ENCODE measurements around the gene ITPR1.

ITPR1 gene

GRCh38 chr3:4690277-4690676 is 197.1 kb downstream of the ITPR1 start:
- FAIRE-seq = no peak

GRCh38 chr3:4693620-4694019 is 200.5 kb downstream of the ITPR1 start:
- FAIRE-seq = no peak

DNA sequence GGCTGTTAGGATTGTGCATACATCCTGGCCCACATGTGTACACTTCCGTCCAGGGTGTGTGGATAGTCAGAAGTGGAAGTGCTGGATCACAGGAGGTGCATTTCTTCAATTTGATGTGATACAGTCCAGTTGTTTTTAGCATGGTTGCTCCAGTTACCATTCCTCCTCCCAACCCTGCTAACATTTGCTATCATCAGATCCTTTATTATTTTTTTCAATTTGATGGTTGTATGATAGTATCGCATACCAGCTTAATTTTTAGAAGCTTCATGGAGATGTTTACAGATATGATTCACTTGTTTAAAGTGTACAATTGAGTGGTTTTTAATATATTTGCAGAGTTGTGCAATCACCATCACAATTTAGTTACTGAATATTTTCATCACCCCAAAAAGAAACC is 202.7 kb downstream of the ITPR1 start:
- FAIRE-seq = no peak

- FAIRE-seq = no peak
Measured at GRCh38 chr3:4696266-4696665, 203.1 kb downstream of the ITPR1 start.

DNA sequence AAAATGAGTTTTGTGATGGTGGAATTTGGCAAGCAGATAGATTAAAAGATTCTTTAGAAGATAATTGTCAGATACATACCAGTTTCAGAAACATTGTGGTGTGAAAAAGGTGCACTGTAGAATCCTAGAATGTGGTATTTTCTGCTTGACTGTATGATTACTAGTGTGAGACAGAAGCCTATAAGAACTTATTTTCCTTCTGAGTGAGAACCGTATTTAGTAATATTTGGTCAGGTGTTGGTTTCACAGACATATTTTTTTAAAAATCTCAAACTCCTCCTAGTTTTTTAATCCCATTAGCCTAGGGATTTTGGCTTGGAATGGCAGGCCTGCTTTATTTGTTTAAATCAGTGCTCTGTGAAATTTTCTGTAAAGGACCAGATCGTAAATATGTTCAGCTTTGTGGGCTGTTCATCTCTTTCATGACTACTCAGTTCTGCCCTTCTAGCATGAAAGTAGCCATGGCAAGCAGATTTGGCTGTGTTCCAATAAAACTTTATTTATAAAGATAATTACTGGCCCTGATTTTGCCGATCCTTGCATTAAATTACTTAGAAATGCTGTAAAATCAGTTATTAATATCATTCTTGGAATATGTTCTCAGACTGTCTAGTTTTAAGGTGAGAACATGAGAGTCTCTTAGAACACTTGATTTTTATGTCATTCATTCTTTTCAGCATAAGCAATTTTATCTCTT is 205.1 kb downstream of the ITPR1 start:
- FAIRE-seq = no peak

- FAIRE-seq = no peak
Measured at GRCh38 chr3:4703054-4703480, 209.9 kb downstream of the ITPR1 start.

DNA sequence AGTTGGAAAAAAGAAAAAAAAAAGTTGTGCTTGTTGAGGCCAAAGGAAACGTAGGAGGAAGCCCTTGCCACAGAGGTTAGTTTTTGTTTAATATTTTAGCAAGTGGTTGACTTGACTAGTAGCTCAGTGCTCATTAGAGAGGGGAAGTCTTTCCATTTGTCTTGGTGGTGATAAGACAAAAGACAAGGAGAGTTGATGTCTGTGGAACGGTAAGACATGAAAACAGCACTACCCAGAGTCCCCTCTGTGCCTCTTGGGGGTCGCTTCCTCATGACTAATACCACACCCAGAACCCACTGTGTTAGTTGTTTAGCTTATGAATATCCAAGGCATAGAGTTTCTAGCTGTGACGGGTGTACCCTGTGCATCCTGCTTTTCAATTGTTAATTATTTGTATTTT is 211.4 kb downstream of the ITPR1 start:
- FAIRE-seq = no peak

DNA sequence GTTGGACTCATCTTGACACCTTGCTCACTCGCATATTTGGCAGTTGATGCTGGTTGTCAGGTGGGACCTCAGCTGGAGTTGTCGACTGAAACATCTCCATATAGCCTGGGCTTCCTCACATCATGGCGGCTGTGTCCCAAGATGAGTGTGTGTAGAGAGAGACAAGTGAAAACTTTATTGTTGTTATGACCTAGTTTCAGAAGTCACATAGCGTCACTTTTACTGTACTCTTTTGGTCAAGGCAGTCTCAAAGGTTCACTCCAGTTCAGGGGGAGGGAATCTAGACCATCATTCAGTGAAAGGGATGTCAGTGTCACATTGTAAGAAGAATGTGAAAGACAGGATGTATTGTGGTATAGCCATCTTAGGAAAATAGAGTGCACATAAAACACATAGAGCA is 214.2 kb downstream of the ITPR1 start:
- FAIRE-seq = no peak

GRCh38 chr3:4708230-4708629 is 215.1 kb downstream of the ITPR1 start:
- no peak for FAIRE-seq

GRCh38 chr3:4709341-4709740 is 216.2 kb downstream of the ITPR1 start:
- FAIRE-seq = no peak

DNA sequence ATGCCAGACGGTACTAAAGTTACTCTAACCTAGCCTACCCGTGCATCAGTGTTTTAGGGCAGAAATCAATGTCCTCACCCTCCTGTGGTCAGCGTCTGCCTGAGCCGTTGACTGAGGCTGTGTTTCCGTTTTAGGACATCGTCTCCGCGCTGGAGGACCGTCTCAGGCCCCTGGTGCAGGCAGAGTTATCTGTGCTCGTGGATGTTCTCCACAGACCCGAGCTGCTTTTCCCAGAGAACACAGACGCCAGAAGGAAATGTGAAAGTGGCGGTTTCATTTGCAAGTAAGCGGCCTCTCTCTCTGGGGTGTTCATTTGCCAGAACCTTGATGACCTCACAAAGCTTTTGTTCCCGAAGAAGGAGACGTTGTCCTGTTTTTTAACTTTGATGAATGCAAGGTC is 217.0 kb downstream of the ITPR1 start:
- FAIRE-seq = no peak

GRCh38 chr3:4711680-4711992 is 218.5 kb downstream of the ITPR1 start:
- no peak for FAIRE-seq

DNA sequence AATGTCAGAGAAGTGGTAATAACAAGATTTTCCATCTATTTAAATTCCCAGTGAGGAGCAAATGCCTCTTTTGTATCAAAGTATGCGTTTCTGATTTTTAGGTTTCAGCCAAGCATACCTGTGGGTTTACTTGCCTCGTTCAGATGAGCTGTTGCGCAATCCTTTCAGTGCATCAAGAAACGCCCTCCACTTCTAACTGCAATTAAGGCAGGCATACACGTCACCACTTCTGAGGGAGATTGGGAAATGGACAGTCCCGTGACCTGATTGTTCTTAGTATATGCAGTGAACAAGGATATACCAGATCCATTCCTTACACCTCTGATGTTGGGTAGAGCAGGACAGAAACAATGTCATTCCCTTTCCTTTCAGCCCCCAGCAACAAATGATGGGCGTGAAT is 219.0 kb downstream of the ITPR1 start:
- no peak for FAIRE-seq

- no peak for FAIRE-seq
Measured at GRCh38 chr3:4714045-4714444, 220.9 kb downstream of the ITPR1 start.

GRCh38 chr3:4716266-4716665 is 223.1 kb downstream of the ITPR1 start:
- no peak for FAIRE-seq

- FAIRE-seq = no peak
Measured at GRCh38 chr3:4716706-4717362, 223.7 kb downstream of the ITPR1 start.

GRCh38 chr3:4717363-4717740 is 224.2 kb downstream of the ITPR1 start:
- FAIRE-seq = no peak

- FAIRE-seq = no peak
Measured at GRCh38 chr3:4718179-4718736, 225.1 kb downstream of the ITPR1 start.

GRCh38 chr3:4719046-4719501 is 225.9 kb downstream of the ITPR1 start:
- no peak for FAIRE-seq

GRCh38 chr3:4720316-4721075 is 227.3 kb downstream of the ITPR1 start:
- no peak for FAIRE-seq

DNA sequence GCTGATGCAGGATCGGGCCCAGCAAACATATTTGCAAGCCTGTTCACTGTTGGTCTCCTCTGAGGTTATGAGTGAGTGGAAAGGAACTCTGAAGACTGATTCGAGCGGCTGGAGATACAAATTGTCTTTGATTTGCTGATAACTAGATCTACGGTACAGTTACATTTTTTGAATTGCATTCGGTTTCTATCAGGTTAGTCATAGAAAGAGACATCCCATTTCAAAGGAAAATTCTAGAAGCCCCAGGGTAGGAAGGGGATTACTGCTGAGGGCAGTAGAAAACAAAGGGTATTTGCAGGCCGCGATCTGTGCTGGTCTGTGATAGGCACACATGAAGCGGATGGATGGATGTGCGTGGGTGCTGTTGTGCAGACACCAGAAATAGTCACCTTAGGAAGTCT is 228.4 kb downstream of the ITPR1 start:
- FAIRE-seq = no peak

DNA sequence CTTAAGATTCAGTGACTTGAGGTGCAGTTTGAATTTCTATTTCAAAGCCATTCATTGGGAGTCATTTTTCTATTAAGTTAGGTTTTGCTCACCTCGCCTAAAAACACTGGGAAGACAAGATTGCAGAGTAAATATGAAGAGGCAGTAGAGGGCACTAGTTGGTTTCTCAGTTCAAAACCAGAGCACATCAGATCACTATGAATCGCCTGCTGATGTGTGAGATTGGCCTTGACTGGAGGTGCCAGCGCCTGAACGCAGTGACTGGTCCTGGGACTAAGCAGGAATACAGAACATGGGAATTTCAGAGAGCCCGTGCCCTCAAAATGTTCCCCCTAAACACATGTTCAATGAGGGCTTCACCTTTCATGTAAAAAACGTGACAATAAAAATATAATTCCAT is 229.0 kb downstream of the ITPR1 start:
- FAIRE-seq = no peak

- FAIRE-seq = no peak
Measured at GRCh38 chr3:4724051-4724629, 231.0 kb downstream of the ITPR1 start.
